Stimulated activated CD4-positive, alpha-beta T cell treated with anti-CD3 and anti-CD28 coated beads, TNF-alpha, amount 100 ng/mL, for 4 hours (primary cell): Measurements from ENCODE around the gene NABP2.
"Not testable (repeated sequence)": the region's sequence is repeated elsewhere in the genome, so short reads cannot be mapped to it uniquely, and the experiment has no call there.

Source experiments
- DNase-seq, 3 experiments: peaks; one replicate each; pipeline ENCODE4 v3.0.0-alpha.2; 2020; ENCODE audit warnings: low read depth in 3 of 3

NABP2 gene

GRCh38 chr12:56224102-56224701 lies at the start of gene NABP2:
NABP2 (plus strand) TSS chr12:56224342; CDS start chr12:56224857, 515 bp downstream.
- DNase-seq: peak; percentile 79 to 92 (median 83)

- no peak for DNase-seq
Observed at GRCh38 chr12:56178347-56178746, 45.8 kb upstream of the NABP2 start.

- DNase-seq: no peak
Observed at GRCh38 chr12:56186957-56187356, 37.2 kb upstream of the NABP2 start.

- no peak for DNase-seq
Observed at GRCh38 chr12:56188131-56188777, 35.9 kb upstream of the NABP2 start.

- DNase-seq: no peak
Observed at GRCh38 chr12:56188778-56189098, 35.4 kb upstream of the NABP2 start.

- DNase-seq: peak; percentile 70 to 73 (median 72)
Observed at GRCh38 chr12:56189099-56189917, 34.8 kb upstream of the NABP2 start, which contains the start of gene SMARCC2. SMARCC2 (minus strand) TSS chr12:56189483; CDS start chr12:56189461, 22 bp downstream.

GRCh38 chr12:56189918-56190694 lies 34.0 kb upstream of the NABP2 start:
- DNase-seq: peak; percentile 63 to 83 (median 66)

- no peak for DNase-seq
Observed at GRCh38 chr12:56190695-56191155, 33.4 kb upstream of the NABP2 start.

GRCh38 chr12:56192582-56192981 lies 31.6 kb upstream of the NABP2 start:
- DNase-seq: no peak

- peak; percentile 18 to 62 (median 42) for DNase-seq
Observed at GRCh38 chr12:56193025-56193578, 31.0 kb upstream of the NABP2 start.

GRCh38 chr12:56196818-56197550 lies 27.2 kb upstream of the NABP2 start:
- not testable (repeated sequence) for DNase-seq

GRCh38 chr12:56197921-56198635 lies 26.1 kb upstream of the NABP2 start:
- DNase-seq: no peak

GRCh38 chr12:56198836-56199235 lies 25.3 kb upstream of the NABP2 start:
- no peak for DNase-seq

- DNase-seq: no peak
Observed at GRCh38 chr12:56202366-56202765, 21.8 kb upstream of the NABP2 start.

GRCh38 chr12:56202838-56203237 lies 21.3 kb upstream of the NABP2 start:
- DNase-seq: no peak

GRCh38 chr12:56204275-56204674 lies 19.9 kb upstream of the NABP2 start:
- no peak for DNase-seq

GRCh38 chr12:56205445-56205844 lies 18.7 kb upstream of the NABP2 start:
- DNase-seq: no peak

GRCh38 chr12:56206452-56207166 lies 17.5 kb upstream of the NABP2 start:
- no peak for DNase-seq

- no peak for DNase-seq
Observed at GRCh38 chr12:56208006-56208405, 16.1 kb upstream of the NABP2 start.
